Colonic mucosa (tissue), 4 donors: ENCODE measurements around the gene BMS1. TPM values are rescaled to one million over a fixed set of nuclear protein-coding genes. Genes with fewer than 3 reads are reported as not detected.

Experiments
- DNase-seq: peaks from one replicate; pipeline ENCODE4 v3.0.0-alpha.2; 2020
- H3K27ac ChIP-seq: fragments of 200-600 bp; one replicate; pipeline ENCODE4 v1.8.0; 2021
- H3K27me3 ChIP-seq: fragments of 200-600 bp; one replicate; pipeline ENCODE4 v1.8.0; 2021
- H3K36me3 ChIP-seq: fragments of 200-600 bp; one replicate; pipeline ENCODE4 v1.8.0; 2021
- H3K4me1 ChIP-seq: fragments of 200-600 bp; one replicate; pipeline ENCODE4 v1.8.0; 2021; ENCODE audit warnings: mild to moderate bottlenecking
- H3K4me3 ChIP-seq: fragments of 200-600 bp; one replicate; pipeline ENCODE4 v1.8.0; 2021
- H3K9ac ChIP-seq, 2 donors: one replicate each; pipeline ENCODE4 v1.7.0; 2013; ENCODE audit warnings: control low read depth in 2 of 2, low read depth in 2 of 2, low read length in 2 of 2
- H3K9me3 ChIP-seq: fragments of 200-600 bp; one replicate; pipeline ENCODE4 v1.8.0; 2021
- intact Hi-C: fragments of 100-400 bp; cut with DNase I; formaldehyde crosslinking; loops from one replicate; pipeline ENCODE4 v1.14.1; 2022
- total RNA-seq, 2 donors: library from RNA; stranded (reverse); fragmentation: NEBNext Ultra II Directional in 1 of 2; extraction: Animal tissue kit (Norgen Biotek cat#: 25700) in 1 of 2; gene quantifications; one replicate each; pipeline ENCODE4 v1.2.1, GENCODE V29; 2021
- TF ChIP-seq, protein P1 (sequence below): fragments of 200-600 bp; IDR thresholded peaks from one replicate; pipeline ENCODE4 v1.8.0; 2022; ENCODE audit warnings: antibody characterized with exemption, mild to moderate bottlenecking
- donor health status: healthy.
- donor health status: DM: no; HTN: no; CAD: no.
- donor health status: DM: no; HTN: no; CAD: no.

BMS1 gene
- total RNA-seq, 2 donors from 2014 or later: 11.4 to 14.6 TPM

DNA sequence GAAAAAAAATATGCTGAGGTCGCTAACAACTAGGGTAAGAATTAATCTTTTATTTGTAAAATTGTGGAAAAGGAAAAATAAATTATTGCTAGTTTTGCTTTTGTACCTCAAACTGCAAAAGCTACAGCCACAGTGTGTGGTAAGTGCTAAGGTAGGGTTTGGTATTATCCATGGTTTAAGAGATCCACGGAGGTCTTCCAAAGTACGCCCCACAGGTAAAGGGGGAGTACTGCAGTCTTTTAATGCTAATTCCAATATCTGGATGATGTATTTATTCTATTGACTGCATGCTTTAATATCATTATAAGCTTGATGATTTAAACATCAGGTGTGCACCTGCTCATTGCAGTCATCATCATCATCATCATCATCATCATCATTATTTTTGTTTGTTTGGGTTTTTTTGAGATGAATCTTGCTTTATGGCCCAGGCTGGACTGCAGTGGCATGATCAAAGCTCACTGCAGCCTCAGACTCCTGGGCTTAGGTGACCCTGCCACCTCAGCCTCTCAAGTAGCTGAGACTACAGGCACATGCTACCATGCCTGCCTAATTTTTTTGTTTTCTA, 38.4 kb upstream of the BMS1 start:
- peaks cover 3% of the 10 kb centered on the region for H3K27me3 ChIP-seq
- H3K4me3 ChIP-seq: no peak overlapping the region
- no peaks in the 10 kb centered on the region for H3K9me3 ChIP-seq
- intact Hi-C loops: no loop called here
- TF ChIP-seq, protein P1, sequence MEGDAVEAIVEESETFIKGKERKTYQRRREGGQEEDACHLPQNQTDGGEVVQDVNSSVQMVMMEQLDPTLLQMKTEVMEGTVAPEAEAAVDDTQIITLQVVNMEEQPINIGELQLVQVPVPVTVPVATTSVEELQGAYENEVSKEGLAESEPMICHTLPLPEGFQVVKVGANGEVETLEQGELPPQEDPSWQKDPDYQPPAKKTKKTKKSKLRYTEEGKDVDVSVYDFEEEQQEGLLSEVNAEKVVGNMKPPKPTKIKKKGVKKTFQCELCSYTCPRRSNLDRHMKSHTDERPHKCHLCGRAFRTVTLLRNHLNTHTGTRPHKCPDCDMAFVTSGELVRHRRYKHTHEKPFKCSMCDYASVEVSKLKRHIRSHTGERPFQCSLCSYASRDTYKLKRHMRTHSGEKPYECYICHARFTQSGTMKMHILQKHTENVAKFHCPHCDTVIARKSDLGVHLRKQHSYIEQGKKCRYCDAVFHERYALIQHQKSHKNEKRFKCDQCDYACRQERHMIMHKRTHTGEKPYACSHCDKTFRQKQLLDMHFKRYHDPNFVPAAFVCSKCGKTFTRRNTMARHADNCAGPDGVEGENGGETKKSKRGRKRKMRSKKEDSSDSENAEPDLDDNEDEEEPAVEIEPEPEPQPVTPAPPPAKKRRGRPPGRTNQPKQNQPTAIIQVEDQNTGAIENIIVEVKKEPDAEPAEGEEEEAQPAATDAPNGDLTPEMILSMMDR: no peak
- no peak overlapping the region for H3K27ac ChIP-seq
- no peaks in the 10 kb centered on the region for H3K36me3 ChIP-seq
- no peaks in the 10 kb centered on the region for H3K4me1 ChIP-seq
- DNase-seq: no peak
- H3K9ac ChIP-seq: no peak overlapping the region

DNA sequence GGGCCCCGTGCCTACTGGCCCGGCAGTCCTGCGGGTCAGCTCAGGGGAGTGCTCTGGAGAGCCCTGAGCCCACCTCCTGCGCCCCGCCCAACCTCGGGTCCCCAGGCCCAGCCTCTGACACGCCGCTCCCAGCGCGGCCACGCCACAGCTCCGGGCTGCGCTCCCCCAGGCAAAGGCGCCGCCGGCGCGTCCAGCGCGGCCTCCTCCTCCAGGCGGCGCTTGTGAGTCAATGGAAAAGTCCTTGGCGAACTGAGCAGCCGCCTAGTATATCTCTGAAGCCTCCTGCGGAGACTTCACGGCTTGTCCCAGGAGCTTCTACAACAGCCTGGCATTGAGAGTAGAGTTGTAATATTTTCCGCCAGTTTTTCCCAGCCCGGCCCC, 29.5 kb upstream of the BMS1 start:
- peak; percentile 88 for DNase-seq
- TF ChIP-seq, protein P1: peak; percentile 76
- Histone ChIP-seq H3K27me3 (peaks cover 29% of the 10 kb centered on the region), H3K9me3 (no peaks in the 10 kb centered on the region), H3K4me1 (peaks cover 10% of the 10 kb centered on the region), H3K9ac (peak overlapping the region in 1 of 2 donors; percentile 39), H3K36me3 (no peaks in the 10 kb centered on the region), H3K4me3 (peak overlapping the region; percentile 31), H3K27ac (no peak overlapping the region)
- intact Hi-C loops: loop anchor here (5.0 to 10.0 kb wide), 2 partner anchors 109 to 352 kb away; no protein-coding TSS in a partner anchor

DNA sequence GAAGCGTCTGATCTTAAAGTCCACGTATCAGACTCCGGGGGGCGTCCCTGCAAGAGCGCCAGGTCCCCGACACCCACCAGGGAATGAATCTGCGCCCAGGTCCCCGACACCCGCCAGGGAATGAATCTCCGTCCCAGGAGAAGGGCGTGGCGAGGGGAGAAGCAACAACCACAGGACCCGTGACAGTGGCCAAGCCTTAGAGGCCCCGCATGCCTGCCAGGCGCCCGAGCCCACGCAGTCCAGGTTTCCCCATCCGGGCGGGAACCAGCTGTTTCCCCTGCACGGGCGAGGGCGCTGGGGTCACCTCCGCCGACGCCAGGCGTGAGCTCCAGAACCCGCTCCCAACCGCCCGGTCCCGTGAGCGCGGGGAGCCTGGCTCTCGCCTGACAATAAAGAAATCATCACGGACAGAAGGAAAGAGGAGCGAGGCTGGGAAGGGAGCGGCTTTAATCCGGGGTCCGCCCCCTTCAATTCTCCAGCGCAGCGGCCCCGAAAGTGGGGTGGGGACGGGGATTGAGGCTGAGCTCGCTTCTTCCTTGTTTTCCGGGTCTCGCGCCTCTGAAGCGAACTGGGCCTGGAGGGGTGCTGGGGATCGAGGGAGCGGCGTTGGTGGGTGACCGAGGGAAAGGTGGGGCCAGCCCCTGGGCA, 29.0 kb upstream of the BMS1 start:
- Histone ChIP-seq H3K27me3 (peaks cover 29% of the 10 kb centered on the region), H3K9ac (peak overlapping the region in 1 of 2 donors; percentile 58), H3K27ac (no peak overlapping the region), H3K9me3 (no peaks in the 10 kb centered on the region), H3K36me3 (no peaks in the 10 kb centered on the region), H3K4me1 (peaks cover 10% of the 10 kb centered on the region), H3K4me3 (peak overlapping the region; percentile 31)
- DNase-seq: peak; percentile 32
- TF ChIP-seq, protein P1: no peak
- intact Hi-C loops: loop anchor here (5.0 to 10.0 kb wide), 2 partner anchors 109 to 351 kb away; no protein-coding TSS in a partner anchor

DNA sequence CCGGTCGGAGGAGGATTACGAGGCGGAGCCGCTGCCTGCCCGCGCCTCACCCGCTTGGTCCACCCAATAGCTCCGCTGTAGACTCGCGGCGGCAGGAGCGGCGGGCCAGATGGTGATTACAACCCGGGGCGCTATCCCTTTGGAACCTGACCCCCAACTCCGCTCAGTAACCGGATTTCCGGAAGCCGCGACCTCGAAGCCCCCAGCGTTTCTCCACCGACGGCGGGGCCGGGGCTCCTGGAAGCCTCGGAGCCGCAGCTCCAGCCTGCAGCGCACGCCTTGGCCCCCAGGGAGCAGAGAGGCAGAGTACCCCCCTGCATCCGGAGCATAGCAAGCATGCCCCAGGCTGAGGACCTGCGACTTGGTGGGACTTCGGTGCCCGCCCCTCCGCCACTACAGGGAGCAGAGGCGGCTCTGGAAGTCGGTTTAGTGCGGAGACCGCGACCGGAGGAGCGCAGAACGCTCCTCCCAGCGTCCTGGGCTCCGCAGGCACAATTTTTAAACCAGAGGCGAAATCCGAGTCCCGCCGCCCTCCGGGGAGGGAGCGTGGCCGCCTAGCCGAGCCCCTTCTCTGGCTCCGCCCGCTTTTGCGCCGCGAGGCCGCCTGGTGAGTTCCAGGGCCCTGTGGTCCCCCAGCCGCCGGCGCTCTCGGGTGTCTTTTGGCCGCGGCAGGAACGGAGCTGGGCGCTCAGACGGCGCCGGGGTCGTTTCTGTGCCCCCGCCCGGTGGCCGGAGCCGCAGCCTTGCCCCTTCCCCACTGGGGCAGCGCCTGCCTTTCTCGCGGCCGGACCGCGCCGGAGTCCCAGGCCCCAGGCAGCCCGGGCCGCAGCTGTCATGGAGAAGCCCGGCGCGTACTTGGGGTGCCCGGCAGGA, 28.2 kb upstream of the BMS1 start:
- DNase-seq: no peak
- H3K27ac ChIP-seq: no peak overlapping the region
- H3K9ac ChIP-seq: peak overlapping the region in 1 of 2 donors; percentile 58
- peaks cover 10% of the 10 kb centered on the region for H3K4me1 ChIP-seq
- H3K27me3 ChIP-seq: peaks cover 29% of the 10 kb centered on the region
- peak overlapping the region; percentile 31 for H3K4me3 ChIP-seq
- TF ChIP-seq, protein P1: no peak
- intact Hi-C loops: loop anchor here (5.0 to 10.0 kb wide), 2 partner anchors 108 to 350 kb away; no protein-coding TSS in a partner anchor
- H3K36me3 ChIP-seq: no peaks in the 10 kb centered on the region
- H3K9me3 ChIP-seq: no peaks in the 10 kb centered on the region

DNA sequence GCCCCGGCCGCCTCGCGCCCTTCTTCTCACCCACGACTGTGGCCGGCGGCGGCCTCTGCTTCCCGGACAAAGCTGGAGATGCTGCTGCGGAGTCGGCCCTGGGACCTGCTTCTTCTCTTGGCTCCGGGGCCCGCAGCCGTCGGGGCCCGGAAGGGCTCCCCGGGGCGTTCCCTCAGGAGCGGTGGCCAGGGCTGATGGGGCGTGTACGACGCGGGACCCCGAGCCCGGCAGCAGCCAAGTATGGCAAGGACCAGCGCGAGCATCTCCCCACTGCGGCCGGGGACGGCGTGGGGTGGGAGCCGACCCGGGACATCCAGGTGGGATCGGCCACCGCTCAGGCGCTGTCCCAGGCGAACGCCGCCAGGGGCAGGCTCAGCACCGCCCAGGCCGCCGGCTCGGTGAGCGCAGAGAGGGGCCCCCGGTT, 27.6 kb upstream of the BMS1 start:
- TF ChIP-seq, protein P1: no peak
- Histone ChIP-seq H3K4me3 (peak overlapping the region; percentile 31), H3K36me3 (no peaks in the 10 kb centered on the region), H3K9ac (peak overlapping the region in 1 of 2 donors; percentile 58), H3K4me1 (peaks cover 10% of the 10 kb centered on the region), H3K27ac (no peak overlapping the region), H3K27me3 (peaks cover 29% of the 10 kb centered on the region), H3K9me3 (no peaks in the 10 kb centered on the region)
- intact Hi-C loops: loop anchor here (10.0 kb wide), 1 partner anchor 350 kb away; no protein-coding TSS in a partner anchor
- no peak for DNase-seq
